ENCODE results near the gene CDC25B. TPM values are rescaled to one million over a fixed set of nuclear protein-coding genes. Genes with fewer than 3 reads are reported as not detected.
A peak's percentile ranks its signal among the peaks of the same experiment; 100 is the strongest.

Gene CDC25B
- total RNA-seq, 4 donors from 2014 or later, result 11.7 to 44.3 (median 25.6) TPM

DNA sequence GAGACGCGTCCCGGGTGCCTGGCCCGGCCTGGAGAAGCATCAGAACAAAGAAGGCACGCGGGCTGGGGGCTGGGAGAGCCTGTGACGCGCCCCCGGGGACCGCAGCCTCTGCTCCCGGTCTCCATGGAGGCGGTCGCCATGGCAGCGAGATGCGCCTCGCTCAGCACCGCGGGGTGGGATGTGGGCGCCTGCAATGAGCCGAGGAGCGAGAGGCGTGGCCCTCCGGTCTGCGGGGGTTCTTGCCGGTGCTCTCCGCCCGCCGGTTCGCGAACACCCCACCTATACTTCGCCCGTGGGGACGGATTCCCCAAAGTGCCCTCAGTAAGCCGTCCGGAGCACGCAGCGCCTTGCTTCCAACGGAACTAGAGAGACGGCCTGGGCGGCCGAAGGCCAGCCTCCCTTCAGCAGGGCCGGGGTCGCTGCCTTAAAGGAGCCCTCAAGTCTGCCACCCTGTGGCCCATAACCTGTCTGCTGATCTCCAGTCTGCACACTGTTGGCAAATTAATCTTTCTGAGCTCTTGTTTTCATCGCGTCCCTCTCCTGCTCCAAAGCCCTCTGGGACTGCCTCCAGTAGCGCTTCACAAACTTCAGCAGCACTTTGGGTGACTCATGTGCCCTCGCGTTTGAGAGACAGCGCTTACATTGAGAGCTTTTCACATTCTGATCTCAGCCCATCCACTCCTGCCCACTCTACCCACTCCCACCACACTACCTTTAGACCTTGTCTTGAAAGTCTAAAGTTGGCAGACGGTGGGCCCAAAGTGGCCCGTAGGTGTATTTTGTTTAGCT, 27.6 kb upstream of the CDC25B start:
- peak; percentile 44 for DNase-seq (ENCODE audit: low spot score)
- no peak for TF ChIP-seq CTCF (IDR thresholded peaks at IDR 0.05)
- peak; percentile 42 for ATAC-seq (ENCODE audit: low FRiP score)

GRCh38 chr20:3771552-3772058, 24.5 kb upstream of the CDC25B start:
- no peak for TF ChIP-seq CTCF (IDR thresholded peaks at IDR 0.05)
- ATAC-seq (ENCODE audit: low FRiP score), result no peak

DNA sequence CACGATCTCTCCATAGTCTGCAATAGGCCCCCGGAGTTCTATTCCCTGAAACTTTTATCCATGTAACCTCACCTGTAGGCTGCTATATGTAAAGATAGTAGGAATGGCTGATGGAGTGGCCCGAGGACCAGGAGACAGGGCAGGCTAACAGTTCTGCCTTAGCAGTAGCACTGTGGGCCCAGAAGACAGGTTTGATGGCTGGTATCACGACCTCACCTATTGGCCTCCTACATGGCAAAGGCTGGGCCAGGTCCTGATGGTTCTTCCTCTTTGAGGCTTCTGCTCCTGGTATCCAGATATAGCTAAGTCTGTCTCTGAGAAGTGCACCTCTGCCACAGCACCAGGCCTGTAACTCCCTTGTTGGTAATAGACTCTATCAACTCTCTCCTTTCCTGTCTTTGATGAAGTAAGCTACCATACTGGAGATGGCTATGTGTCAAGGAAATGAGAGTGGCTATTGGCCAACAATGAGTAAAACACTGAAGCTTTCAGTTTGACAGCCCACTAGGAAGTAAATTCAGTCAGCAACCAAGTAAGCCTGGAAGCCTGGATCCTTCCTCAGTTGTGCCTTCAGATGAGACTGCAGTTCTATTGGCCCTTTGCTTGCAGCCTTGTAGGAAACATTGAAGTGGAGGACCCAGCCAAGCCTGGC, 20.5 kb upstream of the CDC25B start:
- ATAC-seq (ENCODE audit: low FRiP score), result no peak

More at GRCh38 chr20:3771552-3772058, 24.5 kb upstream of the CDC25B start:
- no peak for DNase-seq (ENCODE audit: low spot score)

DNA sequence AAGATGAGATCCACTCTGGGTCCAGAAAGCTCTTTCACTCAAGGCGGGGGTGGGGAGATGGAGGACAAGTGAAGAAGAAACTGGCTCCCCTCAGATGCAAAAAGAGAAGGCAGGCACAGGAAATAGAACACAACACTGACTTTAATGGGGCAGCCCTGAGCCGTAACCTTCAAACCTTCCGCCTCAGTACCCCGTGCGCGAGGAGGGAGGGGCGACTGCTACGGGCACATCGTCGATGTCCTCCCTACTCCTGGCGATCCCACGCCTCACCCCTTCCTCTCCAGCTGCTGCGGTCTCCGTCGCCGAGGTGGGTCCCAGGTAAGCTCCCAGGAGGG, 18.8 kb upstream of the CDC25B start:
- no peak for TF ChIP-seq CTCF (IDR thresholded peaks at IDR 0.05)
- no peak for DNase-seq (ENCODE audit: low spot score)
- ATAC-seq (ENCODE audit: low FRiP score), result peak; percentile 12

More for the DNA sequence above, 20.5 kb upstream of the CDC25B start:
- DNase-seq (ENCODE audit: low spot score), result no peak
- TF ChIP-seq CTCF (IDR thresholded peaks at IDR 0.05), result no peak

DNA sequence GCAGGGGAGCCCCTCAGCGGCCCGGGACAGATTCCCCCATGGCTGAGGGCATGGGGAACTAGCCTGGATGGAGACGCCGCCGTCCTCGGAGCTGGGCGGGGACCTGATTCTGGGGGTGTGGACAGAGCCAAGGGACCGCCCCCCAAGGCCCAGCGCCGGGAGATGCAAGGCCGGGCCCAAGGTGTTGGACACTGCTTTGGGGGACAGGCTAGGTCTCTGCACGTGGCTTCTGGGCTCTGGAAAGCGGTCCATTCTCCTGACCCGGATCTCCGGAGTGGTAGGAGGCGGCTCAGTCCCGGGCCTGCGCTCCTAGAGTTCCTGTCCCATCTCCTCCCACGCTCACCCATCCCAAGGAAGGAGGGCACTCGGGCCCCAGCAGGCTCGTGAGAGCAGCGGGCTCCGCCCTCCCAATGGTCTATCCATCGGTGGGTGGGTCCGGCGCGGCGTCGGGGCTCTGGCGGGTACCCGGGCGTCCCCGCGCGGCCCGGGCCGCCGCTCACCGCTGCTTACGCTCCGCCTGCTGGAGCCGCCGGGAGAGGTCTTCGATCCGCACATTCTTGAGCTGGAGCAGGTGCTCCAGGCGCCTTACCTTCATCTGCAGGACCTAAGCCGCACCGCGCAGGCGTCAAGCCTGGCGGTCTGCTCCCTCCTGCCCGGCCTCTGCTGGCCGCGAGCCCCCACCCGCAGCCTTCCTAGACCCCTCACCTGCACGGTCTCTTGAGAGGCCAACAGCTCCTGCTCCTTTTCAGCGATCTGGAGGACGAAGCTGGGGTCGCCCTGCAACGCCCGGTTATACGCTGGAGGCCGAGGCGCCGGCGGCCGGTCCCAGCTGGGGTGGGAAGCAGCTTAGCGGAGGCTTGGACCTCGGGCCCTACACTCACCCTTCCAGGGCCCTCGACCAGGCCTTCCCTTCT, 18.1 kb upstream of the CDC25B start:
- DNase-seq (ENCODE audit: low spot score) (no peak), ATAC-seq (ENCODE audit: low FRiP score) (peak; percentile 69)
- peak in 1 of 3 donors; percentile 5 for TF ChIP-seq CTCF (IDR thresholded peaks at IDR 0.05)

DNA sequence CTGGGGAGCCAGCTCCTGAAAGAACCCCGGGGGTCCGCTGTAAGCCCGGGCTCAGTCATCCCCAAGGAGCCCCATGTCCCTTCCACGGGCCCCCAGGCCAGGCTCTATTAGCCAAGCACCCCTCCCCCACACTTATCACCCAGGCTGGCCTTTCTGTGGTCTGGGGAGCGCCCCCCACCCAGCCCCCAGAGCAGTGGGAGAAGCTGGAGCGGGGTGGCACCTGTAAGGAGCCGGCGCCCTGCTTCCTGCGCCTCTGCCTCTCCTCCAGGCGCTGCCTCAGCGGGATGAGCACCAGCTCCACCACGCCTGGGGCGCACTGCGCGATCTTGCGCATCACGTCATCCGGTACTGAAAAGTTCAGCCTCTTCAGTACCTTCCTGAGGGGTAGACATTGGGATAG, 17.1 kb upstream of the CDC25B start:
- no peak for ATAC-seq (ENCODE audit: low FRiP score)
- no peak for TF ChIP-seq CTCF (IDR thresholded peaks at IDR 0.05)
- no peak for DNase-seq (ENCODE audit: low spot score)

Measured in omental fat pad (tissue), 4 donors.